ENCODE results near the gene ARAF.
"Not testable (repeated sequence)": the region's sequence is repeated elsewhere in the genome, so short reads cannot be mapped to it uniquely, and the experiment has no call there.

The ARAF gene

GRCh38 chrX:47560934-47561658, at the start of gene ARAF:
Gene ARAF, plus strand, starts transcription at chrX:47561205. Its CDS starts 1,763 bp downstream, at chrX:47562968.
- Histone ChIP-seq H3K9ac (ENCODE audit: low read length) (peak within 1 kb of the TSS; percentile 3), H3K27ac (ENCODE audit: low read depth, low read length) (peak within 1 kb of the TSS; percentile 80), H3K4me3 (ENCODE audit: low read depth in 1 of 2, low read length in 2 of 2) (peak within 1 kb of the TSS; percentile 77 to 83)

GRCh38 chrX:47512383-47512782, 48.6 kb upstream of the ARAF start:
- H3K27me3 ChIP-seq (ENCODE audit: control insufficient read depth in 1 of 2, insufficient read depth in 2 of 2, low read length in 2 of 2): not testable (repeated sequence)

More at GRCh38 chrX:47560934-47561658, at the start of gene ARAF:
- H3K36me3 ChIP-seq (ENCODE audit: insufficient read depth, low read length): peaks cover 13% of the 10 kb centered on the region
- H3K4me1 ChIP-seq (ENCODE audit: insufficient read depth, low read length): no peaks in the 10 kb centered on the region
- no peaks in the 10 kb centered on the region for H3K9me3 ChIP-seq (ENCODE audit: low read length)
- peaks cover 0 to 4% of the 10 kb centered on the region in 2 donors for H3K27me3 ChIP-seq (ENCODE audit: control insufficient read depth in 1 of 2, insufficient read depth in 2 of 2, low read length in 2 of 2)

GRCh38 chrX:47513034-47513965, 47.7 kb upstream of the ARAF start:
- H3K9ac ChIP-seq (ENCODE audit: low read length); H3K27me3 ChIP-seq (ENCODE audit: control insufficient read depth in 1 of 2, insufficient read depth in 2 of 2, low read length in 2 of 2): not testable (repeated sequence)

More at GRCh38 chrX:47512383-47512782, 48.6 kb upstream of the ARAF start:
- not testable (repeated sequence) for H3K9ac ChIP-seq (ENCODE audit: low read length); H3K4me3 ChIP-seq (ENCODE audit: low read depth in 1 of 2, low read length in 2 of 2); H3K4me1 ChIP-seq (ENCODE audit: insufficient read depth, low read length); H3K9me3 ChIP-seq (ENCODE audit: low read length); H3K36me3 ChIP-seq (ENCODE audit: insufficient read depth, low read length); H3K27ac ChIP-seq (ENCODE audit: low read depth, low read length)

GRCh38 chrX:47514533-47515235, 46.3 kb upstream of the ARAF start:
- H3K4me1 ChIP-seq (ENCODE audit: insufficient read depth, low read length): no peaks in the 10 kb centered on the region

More at GRCh38 chrX:47513034-47513965, 47.7 kb upstream of the ARAF start:
- H3K4me1 ChIP-seq (ENCODE audit: insufficient read depth, low read length); H3K36me3 ChIP-seq (ENCODE audit: insufficient read depth, low read length); H3K27ac ChIP-seq (ENCODE audit: low read depth, low read length); H3K9me3 ChIP-seq (ENCODE audit: low read length): not testable (repeated sequence)
- H3K4me3 ChIP-seq (ENCODE audit: low read depth in 1 of 2, low read length in 2 of 2): peak overlapping the region in 1 of 2 donors; percentile 43

GRCh38 chrX:47515941-47516665, 44.9 kb upstream of the ARAF start:
- H3K4me3 ChIP-seq (ENCODE audit: low read depth in 1 of 2, low read length in 2 of 2): no peak overlapping the region
- no peak overlapping the region for H3K9ac ChIP-seq (ENCODE audit: low read length)

More at GRCh38 chrX:47514533-47515235, 46.3 kb upstream of the ARAF start:
- Histone ChIP-seq H3K9me3 (ENCODE audit: low read length) (no peaks in the 10 kb centered on the region), H3K27ac (ENCODE audit: low read depth, low read length) (no peak overlapping the region), H3K36me3 (ENCODE audit: insufficient read depth, low read length) (no peaks in the 10 kb centered on the region), H3K4me3 (ENCODE audit: low read depth in 1 of 2, low read length in 2 of 2) (no peak overlapping the region), H3K27me3 (ENCODE audit: control insufficient read depth in 1 of 2, insufficient read depth in 2 of 2, low read length in 2 of 2) (peaks cover 0 to 4% of the 10 kb centered on the region in 2 donors), H3K9ac (ENCODE audit: low read length) (no peak overlapping the region)

GRCh38 chrX:47518144-47518543, 42.9 kb upstream of the ARAF start:
- H3K27me3 ChIP-seq (ENCODE audit: control insufficient read depth in 1 of 2, insufficient read depth in 2 of 2, low read length in 2 of 2): peaks cover 0 to 4% of the 10 kb centered on the region in 2 donors
- no peaks in the 10 kb centered on the region for H3K4me1 ChIP-seq (ENCODE audit: insufficient read depth, low read length)
- no peak overlapping the region for H3K4me3 ChIP-seq (ENCODE audit: low read depth in 1 of 2, low read length in 2 of 2)
- H3K9ac ChIP-seq (ENCODE audit: low read length): no peak overlapping the region
- no peaks in the 10 kb centered on the region for H3K36me3 ChIP-seq (ENCODE audit: insufficient read depth, low read length)
- no peaks in the 10 kb centered on the region for H3K9me3 ChIP-seq (ENCODE audit: low read length)
- H3K27ac ChIP-seq (ENCODE audit: low read depth, low read length): no peak overlapping the region

More at GRCh38 chrX:47515941-47516665, 44.9 kb upstream of the ARAF start:
- no peaks in the 10 kb centered on the region for H3K36me3 ChIP-seq (ENCODE audit: insufficient read depth, low read length)
- H3K27ac ChIP-seq (ENCODE audit: low read depth, low read length): no peak overlapping the region
- no peaks in the 10 kb centered on the region for H3K9me3 ChIP-seq (ENCODE audit: low read length)
- H3K4me1 ChIP-seq (ENCODE audit: insufficient read depth, low read length): no peaks in the 10 kb centered on the region
- H3K27me3 ChIP-seq (ENCODE audit: control insufficient read depth in 1 of 2, insufficient read depth in 2 of 2, low read length in 2 of 2): peaks cover 0 to 4% of the 10 kb centered on the region in 2 donors

- H3K27ac ChIP-seq (ENCODE audit: low read depth, low read length): no peak overlapping the region
- no peaks in the 10 kb centered on the region for H3K36me3 ChIP-seq (ENCODE audit: insufficient read depth, low read length)
- no peak overlapping the region for H3K9ac ChIP-seq (ENCODE audit: low read length)
- H3K27me3 ChIP-seq (ENCODE audit: control insufficient read depth in 1 of 2, insufficient read depth in 2 of 2, low read length in 2 of 2): peaks cover 0 to 2% of the 10 kb centered on the region in 2 donors
- peak overlapping the region; percentile 47 to 63 for H3K4me3 ChIP-seq (ENCODE audit: low read depth in 1 of 2, low read length in 2 of 2)
- no peaks in the 10 kb centered on the region for H3K9me3 ChIP-seq (ENCODE audit: low read length)
- no peaks in the 10 kb centered on the region for H3K4me1 ChIP-seq (ENCODE audit: insufficient read depth, low read length)
Observed at GRCh38 chrX:47523297-47523696, 37.7 kb upstream of the ARAF start.

GRCh38 chrX:47523713-47524166, 37.3 kb upstream of the ARAF start:
- Histone ChIP-seq H3K9me3 (ENCODE audit: low read length) (no peaks in the 10 kb centered on the region), H3K27ac (ENCODE audit: low read depth, low read length) (no peak overlapping the region), H3K36me3 (ENCODE audit: insufficient read depth, low read length) (no peaks in the 10 kb centered on the region), H3K4me3 (ENCODE audit: low read depth in 1 of 2, low read length in 2 of 2) (peak overlapping the region; percentile 47 to 63), H3K27me3 (ENCODE audit: control insufficient read depth in 1 of 2, insufficient read depth in 2 of 2, low read length in 2 of 2) (no peaks in the 10 kb centered on the region), H3K9ac (ENCODE audit: low read length) (no peak overlapping the region), H3K4me1 (ENCODE audit: insufficient read depth, low read length) (no peaks in the 10 kb centered on the region)

GRCh38 chrX:47529548-47529947, 31.5 kb upstream of the ARAF start:
- H3K27ac ChIP-seq (ENCODE audit: low read depth, low read length): no peak overlapping the region
- H3K4me1 ChIP-seq (ENCODE audit: insufficient read depth, low read length): no peaks in the 10 kb centered on the region

GRCh38 chrX:47530049-47530448, 31.0 kb upstream of the ARAF start:
- Histone ChIP-seq H3K9ac (ENCODE audit: low read length) (no peak overlapping the region), H3K27ac (ENCODE audit: low read depth, low read length) (no peak overlapping the region), H3K9me3 (ENCODE audit: low read length) (no peaks in the 10 kb centered on the region), H3K27me3 (ENCODE audit: control insufficient read depth in 1 of 2, insufficient read depth in 2 of 2, low read length in 2 of 2) (no peaks in the 10 kb centered on the region), H3K4me3 (ENCODE audit: low read depth in 1 of 2, low read length in 2 of 2) (no peak overlapping the region), H3K36me3 (ENCODE audit: insufficient read depth, low read length) (no peaks in the 10 kb centered on the region), H3K4me1 (ENCODE audit: insufficient read depth, low read length) (no peaks in the 10 kb centered on the region)

More at GRCh38 chrX:47529548-47529947, 31.5 kb upstream of the ARAF start:
- Histone ChIP-seq H3K9ac (ENCODE audit: low read length) (no peak overlapping the region), H3K9me3 (ENCODE audit: low read length) (no peaks in the 10 kb centered on the region), H3K27me3 (ENCODE audit: control insufficient read depth in 1 of 2, insufficient read depth in 2 of 2, low read length in 2 of 2) (no peaks in the 10 kb centered on the region), H3K36me3 (ENCODE audit: insufficient read depth, low read length) (no peaks in the 10 kb centered on the region), H3K4me3 (ENCODE audit: low read depth in 1 of 2, low read length in 2 of 2) (no peak overlapping the region)

Measured in muscle layer of colon (tissue), 2 donors.